ENCODE results near the gene CCDC9B.

GRCh38 chr15:40290918-40291574 lies 49.7 kb downstream of the CCDC9B start:
- TF ChIP-seq ZNF274 (IDR thresholded peaks at IDR 0.05; ENCODE audit: low read depth, low read length) (no peak), SUZ12 (IDR thresholded peaks at IDR 0.05; ENCODE audit: extremely low read depth, insufficient read depth, insufficient read length) (no peak)
